GM21360 (cell line): ENCODE data around the gene PIGBOS1.
"Not testable (repeated sequence)": the region's sequence is repeated elsewhere in the genome, so short reads cannot be mapped to it uniquely, and the experiment has no call there.

ENCODE experiments used
- ATAC-seq: cut with Tn5 transposase; IDR thresholded peaks from one replicate; pipeline ENCODE4 v1.9.1; 2021; ENCODE audit warnings: mild to moderate bottlenecking, moderate library complexity; ENCODE audit not compliant: unreplicated experiment

The PIGBOS1 gene

GRCh38 chr15:55297315-55297714 is 21.6 kb downstream of the PIGBOS1 start:
- ATAC-seq, result no peak

- ATAC-seq, result peak; percentile 66
Observed at GRCh38 chr15:55290528-55291057, 28.3 kb downstream of the PIGBOS1 start.

GRCh38 chr15:55289746-55290527 is 29.0 kb downstream of the PIGBOS1 start, which contains the start of gene RAB27A:
RAB27A (minus strand) TSS chr15:55289813; CDS start chr15:55234934, 54,879 bp downstream.
- peak; percentile 59 for ATAC-seq

GRCh38 chr15:55289011-55289745 is 29.7 kb downstream of the PIGBOS1 start:
- ATAC-seq, result peak; percentile 29

- ATAC-seq, result no peak
Observed at GRCh38 chr15:55288006-55288717, 30.8 kb downstream of the PIGBOS1 start.

GRCh38 chr15:55286442-55287189 is 32.3 kb downstream of the PIGBOS1 start:
- ATAC-seq, result not testable (repeated sequence)

- no peak for ATAC-seq
Observed at GRCh38 chr15:55284426-55284825, 34.5 kb downstream of the PIGBOS1 start.

- no peak for ATAC-seq
Observed at GRCh38 chr15:55283379-55284147, 35.4 kb downstream of the PIGBOS1 start.

- no peak for ATAC-seq
Observed at GRCh38 chr15:55282284-55282833, 36.6 kb downstream of the PIGBOS1 start.

- no peak for ATAC-seq
Observed at GRCh38 chr15:55281517-55282228, 37.2 kb downstream of the PIGBOS1 start.

- ATAC-seq, result not testable (repeated sequence)
Observed at GRCh38 chr15:55280589-55280988, 38.3 kb downstream of the PIGBOS1 start.

GRCh38 chr15:55279746-55280351 is 39.1 kb downstream of the PIGBOS1 start:
- peak; percentile 74 for ATAC-seq

GRCh38 chr15:55279100-55279745 is 39.7 kb downstream of the PIGBOS1 start:
- no peak for ATAC-seq

GRCh38 chr15:55277715-55278114 is 41.2 kb downstream of the PIGBOS1 start:
- no peak for ATAC-seq

- peak; percentile 50 for ATAC-seq
Observed at GRCh38 chr15:55277116-55277564, 41.8 kb downstream of the PIGBOS1 start.

- no peak for ATAC-seq
Observed at GRCh38 chr15:55276324-55276723, 42.6 kb downstream of the PIGBOS1 start.

GRCh38 chr15:55270291-55270690 is 48.6 kb downstream of the PIGBOS1 start:
- no peak for ATAC-seq
